Lower lobe of right lung (tissue), 2 donors: Measurements from ENCODE around the gene MICU1. TPM values are rescaled to one million over a fixed set of nuclear protein-coding genes. Genes with fewer than 3 reads are reported as not detected.

ENCODE experiments used
- ATAC-seq, 2 donors: fragments of 200-7000 bp; cut with Tn5 transposase; one replicate each; pipeline ENCODE4 v1.9.1; 2020 to 2022; ENCODE audit warnings: mild to moderate bottlenecking in 2 of 2, moderate library complexity in 2 of 2
- DNase-seq: peaks from one replicate; pipeline ENCODE4 v3.0.0-alpha.2; 2020
- H3K27ac ChIP-seq: fragments of 200-600 bp; one replicate; pipeline ENCODE4 v1.8.0; 2022
- H3K27me3 ChIP-seq: fragments of 200-600 bp; one replicate; pipeline ENCODE4 v1.8.0; 2022; ENCODE audit warnings: low read depth
- H3K36me3 ChIP-seq: fragments of 200-600 bp; one replicate; pipeline ENCODE4 v1.8.0; 2022; ENCODE audit warnings: mild to moderate bottlenecking
- H3K4me1 ChIP-seq: fragments of 200-600 bp; one replicate; pipeline ENCODE4 v1.8.0; 2022
- H3K4me3 ChIP-seq: fragments of 200-600 bp; one replicate; pipeline ENCODE4 v1.8.0; 2022; ENCODE audit warnings: mild to moderate bottlenecking
- H3K9me3 ChIP-seq: fragments of 200-600 bp; one replicate; pipeline ENCODE4 v1.8.0; 2022
- intact Hi-C: fragments of 100-400 bp; cut with DNase I; formaldehyde crosslinking; loops from one replicate; pipeline ENCODE4 v1.11.0; 2022
- total RNA-seq: library from RNA; stranded (reverse); fragmentation: NEBNext Ultra II Directional; extraction: Animal tissue kit (Norgen Biotek cat#: 25700); gene quantifications from one replicate; pipeline ENCODE4 v1.2.1, GENCODE V29; 2021
- TF ChIP-seq, protein P1 (sequence below): fragments of 200-600 bp; IDR thresholded peaks from one replicate; pipeline ENCODE4 v1.8.0; 2022; ENCODE audit warnings: antibody characterized with exemption, mild to moderate bottlenecking
- donor health status: DM: no; HTN: yes; CAD: no; lungs with severe emphysema.

Gene MICU1
- total RNA-seq, 1 donor from 2014 or later, result 57.1 TPM

DNA sequence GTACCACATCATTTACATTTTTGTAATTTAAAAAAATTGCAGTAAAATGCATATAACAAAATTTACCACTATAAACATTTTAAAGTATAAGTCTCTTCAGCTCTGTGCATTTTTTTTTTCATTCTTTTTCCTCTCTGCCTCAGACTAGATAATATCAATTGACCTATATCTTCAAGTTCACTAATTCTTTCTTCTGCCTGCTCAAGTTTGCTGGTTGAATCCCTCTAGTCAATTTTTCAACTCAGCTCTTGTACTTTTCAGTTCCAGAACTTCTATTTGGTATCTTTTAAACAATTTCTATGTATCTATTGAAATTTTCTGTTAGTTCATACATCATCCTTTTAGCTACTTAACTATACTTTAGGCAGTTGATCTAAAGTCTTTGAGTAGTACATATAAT, 112.0 kb downstream of the MICU1 start:
- Histone ChIP-seq H3K4me3 (no peak overlapping the region), H3K27me3 (no peaks in the 10 kb centered on the region), H3K4me1 (no peaks in the 10 kb centered on the region), H3K27ac (no peak overlapping the region), H3K9me3 (no peaks in the 10 kb centered on the region), H3K36me3 (no peaks in the 10 kb centered on the region)
- ATAC-seq (no peak), DNase-seq (no peak)
- intact Hi-C loops, result no loop called here
- TF ChIP-seq, protein P1, sequence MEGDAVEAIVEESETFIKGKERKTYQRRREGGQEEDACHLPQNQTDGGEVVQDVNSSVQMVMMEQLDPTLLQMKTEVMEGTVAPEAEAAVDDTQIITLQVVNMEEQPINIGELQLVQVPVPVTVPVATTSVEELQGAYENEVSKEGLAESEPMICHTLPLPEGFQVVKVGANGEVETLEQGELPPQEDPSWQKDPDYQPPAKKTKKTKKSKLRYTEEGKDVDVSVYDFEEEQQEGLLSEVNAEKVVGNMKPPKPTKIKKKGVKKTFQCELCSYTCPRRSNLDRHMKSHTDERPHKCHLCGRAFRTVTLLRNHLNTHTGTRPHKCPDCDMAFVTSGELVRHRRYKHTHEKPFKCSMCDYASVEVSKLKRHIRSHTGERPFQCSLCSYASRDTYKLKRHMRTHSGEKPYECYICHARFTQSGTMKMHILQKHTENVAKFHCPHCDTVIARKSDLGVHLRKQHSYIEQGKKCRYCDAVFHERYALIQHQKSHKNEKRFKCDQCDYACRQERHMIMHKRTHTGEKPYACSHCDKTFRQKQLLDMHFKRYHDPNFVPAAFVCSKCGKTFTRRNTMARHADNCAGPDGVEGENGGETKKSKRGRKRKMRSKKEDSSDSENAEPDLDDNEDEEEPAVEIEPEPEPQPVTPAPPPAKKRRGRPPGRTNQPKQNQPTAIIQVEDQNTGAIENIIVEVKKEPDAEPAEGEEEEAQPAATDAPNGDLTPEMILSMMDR, result no peak

DNA sequence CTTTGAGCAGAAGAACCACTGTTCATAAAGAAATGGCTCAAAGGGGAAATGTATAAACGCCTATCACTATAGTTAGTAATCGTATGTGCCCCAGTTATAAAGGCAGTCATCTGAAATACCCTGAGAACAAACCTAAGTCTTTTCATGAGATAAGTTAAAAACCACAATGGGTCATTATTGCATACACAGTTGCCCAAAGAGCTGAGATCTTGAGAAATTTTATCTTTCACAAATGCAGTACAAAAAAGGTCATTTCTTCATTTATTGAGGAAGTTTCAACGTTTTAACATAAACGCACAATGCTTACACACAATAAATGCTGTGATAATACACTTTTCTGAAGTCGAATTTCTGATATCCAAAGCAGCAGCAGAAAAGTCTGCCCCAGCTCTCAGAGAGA, 114.4 kb downstream of the MICU1 start:
- intact Hi-C loops, result no loop called here
- Histone ChIP-seq H3K4me1 (no peaks in the 10 kb centered on the region), H3K4me3 (no peak overlapping the region), H3K27ac (no peak overlapping the region), H3K36me3 (peaks cover 10% of the 10 kb centered on the region), H3K27me3 (no peaks in the 10 kb centered on the region), H3K9me3 (no peaks in the 10 kb centered on the region)
- ATAC-seq (peak; percentile 50 to 56), DNase-seq (no peak)
- TF ChIP-seq, protein P1, result no peak

DNA sequence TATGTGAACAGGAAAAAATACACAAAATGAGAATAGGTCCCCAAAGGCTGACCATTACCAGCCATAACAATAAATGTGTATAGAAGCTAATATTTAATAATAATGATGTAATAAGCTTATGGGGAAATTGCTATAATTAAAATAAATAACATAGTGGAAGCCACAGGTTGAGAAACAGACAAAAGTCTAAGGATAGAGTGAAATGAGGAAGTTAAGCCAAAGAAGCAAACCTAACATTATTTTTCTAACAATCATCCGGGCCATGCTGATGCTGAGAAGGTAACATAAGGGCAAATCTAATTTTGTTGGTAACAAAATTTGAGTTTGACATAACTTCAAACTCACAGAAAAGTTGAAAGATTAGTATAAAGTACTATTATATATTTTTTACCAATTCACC, 115.9 kb downstream of the MICU1 start:
- intact Hi-C loops, result no loop called here
- no peaks in the 10 kb centered on the region for H3K9me3 ChIP-seq
- no peaks in the 10 kb centered on the region for H3K27me3 ChIP-seq
- peaks cover 10% of the 10 kb centered on the region for H3K36me3 ChIP-seq
- no peak overlapping the region for H3K4me3 ChIP-seq
- DNase-seq (no peak), ATAC-seq (no peak)
- no peak overlapping the region for H3K27ac ChIP-seq
- H3K4me1 ChIP-seq, result no peaks in the 10 kb centered on the region
- TF ChIP-seq, protein P1, result no peak

DNA sequence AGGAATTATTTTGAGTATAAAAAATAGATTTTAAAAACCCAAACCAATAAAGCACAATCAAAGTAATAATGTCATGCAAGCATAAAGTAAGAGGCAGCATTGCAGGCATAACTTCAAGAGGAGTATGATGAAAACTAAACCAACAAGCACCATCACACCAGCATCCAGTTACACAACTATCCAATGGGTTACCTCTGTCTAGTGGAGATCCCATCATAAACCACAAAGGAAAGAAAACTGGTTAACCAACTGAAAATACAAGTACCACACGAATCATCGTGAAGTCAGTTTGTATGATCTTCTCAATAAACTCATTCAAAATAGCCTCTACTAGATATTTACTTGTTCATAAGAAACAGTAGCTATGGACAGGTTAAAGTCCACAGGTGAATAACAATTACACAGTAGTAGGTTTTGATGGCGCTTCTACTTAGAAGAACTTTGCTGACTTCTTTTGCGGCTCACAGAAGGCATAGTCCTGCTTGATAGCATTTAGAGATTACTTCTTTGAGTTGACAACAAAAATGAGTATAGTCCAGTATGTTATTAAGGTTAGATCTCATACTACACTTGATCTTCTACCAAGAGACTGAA, 116.6 kb downstream of the MICU1 start:
- DNase-seq, result no peak
- H3K9me3 ChIP-seq, result no peaks in the 10 kb centered on the region
- no peaks in the 10 kb centered on the region for H3K4me1 ChIP-seq
- TF ChIP-seq, protein P1, result no peak
- no peaks in the 10 kb centered on the region for H3K27me3 ChIP-seq
- H3K27ac ChIP-seq, result no peak overlapping the region
- intact Hi-C loops, result no loop called here
- H3K4me3 ChIP-seq, result no peak overlapping the region
- H3K36me3 ChIP-seq, result peaks cover 10% of the 10 kb centered on the region
- ATAC-seq, result no peak

DNA sequence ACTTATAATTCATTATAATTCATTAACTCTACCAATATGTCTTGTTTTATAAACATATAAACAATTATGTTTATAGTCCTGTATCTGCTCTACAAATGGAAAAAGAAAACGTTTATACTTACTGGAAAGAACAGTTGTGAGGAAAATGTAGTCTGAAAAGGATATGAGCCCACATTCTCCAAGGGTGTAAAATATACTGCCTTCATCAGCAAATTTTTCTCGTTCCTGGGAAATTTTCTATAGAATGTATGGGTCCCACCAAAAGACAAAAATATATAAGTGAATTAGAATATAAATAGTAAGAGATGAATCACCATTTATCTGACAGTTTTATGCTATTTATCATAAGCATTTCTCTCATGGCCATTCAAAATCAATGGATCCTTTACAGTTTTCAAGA, 117.8 kb downstream of the MICU1 start:
- H3K27me3 ChIP-seq, result no peaks in the 10 kb centered on the region
- no peak for ATAC-seq

More for the DNA sequence above, 117.8 kb downstream of the MICU1 start:
- H3K36me3 ChIP-seq, result peaks cover 10% of the 10 kb centered on the region
- TF ChIP-seq, protein P1, result no peak
- H3K4me3 ChIP-seq, result no peak overlapping the region
- no peak overlapping the region for H3K27ac ChIP-seq
- no peaks in the 10 kb centered on the region for H3K4me1 ChIP-seq
- no peak for DNase-seq
- no peaks in the 10 kb centered on the region for H3K9me3 ChIP-seq
- intact Hi-C loops, result no loop called here
